Measurements from ENCODE around the gene FSD1.

The FSD1 gene

DNA sequence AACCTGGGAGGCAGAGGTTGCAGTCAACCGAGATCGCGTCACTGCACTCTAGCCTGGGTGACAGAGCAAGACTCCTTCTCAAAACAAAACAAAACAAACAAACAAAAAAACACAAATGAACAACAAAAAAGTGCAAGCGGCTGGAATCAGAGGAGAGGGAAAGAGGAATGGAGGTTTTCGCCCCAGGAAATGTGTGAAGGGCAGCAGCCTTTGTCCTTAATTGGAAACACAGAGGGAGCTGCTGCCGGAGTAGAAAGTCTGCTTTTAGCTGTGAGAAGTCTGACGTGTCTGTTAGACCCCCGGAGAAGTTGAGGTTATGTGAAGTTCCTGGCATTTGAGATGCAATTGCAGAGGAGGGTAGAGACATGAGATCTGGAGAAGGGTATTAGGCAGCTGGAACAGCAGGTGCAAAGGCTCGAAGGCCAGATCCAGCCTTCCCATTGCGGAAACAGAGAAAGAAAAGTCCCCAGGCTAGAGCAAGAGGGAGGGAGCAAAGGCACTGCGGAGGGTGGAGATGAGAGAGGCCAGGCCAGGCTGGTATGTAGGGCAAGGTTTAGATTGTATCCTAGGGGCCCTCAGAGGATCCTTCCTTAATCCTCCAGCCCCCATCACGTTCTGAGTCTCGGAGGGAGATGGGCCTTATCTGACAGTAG lies 2.7 kb upstream of the FSD1 start:
- Histone ChIP-seq H2BK12ac (ENCODE audit: low read length) (no peak overlapping the region), H3K4me2 (ENCODE audit: low read length) (peak overlapping the region; percentile 33), H3K79me2 (ENCODE audit: control insufficient read depth, insufficient read depth, low read length, poor library complexity) (no peaks in the 10 kb centered on the region), H2AK5ac (ENCODE audit: low read length) (no peak overlapping the region), H4K91ac (ENCODE audit: low read depth, low read length) (peak overlapping the region; percentile 28), H3K18ac (ENCODE audit: low read length) (peak overlapping the region; percentile 16), H3K27ac (ENCODE audit: low read depth, low read length) (peak overlapping the region; percentile 36), H3K36me3 (ENCODE audit: control insufficient read depth in 1 of 2, insufficient read depth in 2 of 2, low read length in 2 of 2) (no peaks in the 10 kb centered on the region), H3K23ac (ENCODE audit: low read length) (no peak overlapping the region), H3K4me3 (ENCODE audit: low read depth, low read length) (no peak overlapping the region), H2BK120ac (ENCODE audit: insufficient read depth, low read length, poor library complexity) (peak overlapping the region; percentile 23), H3K14ac (ENCODE audit: low read length) (peak overlapping the region; percentile 12), H3K4me1 (ENCODE audit: control insufficient read depth in 1 of 2, insufficient read depth in 2 of 2, low read length in 2 of 2) (peaks cover 14 to 17% of the 10 kb centered on the region in 2 experiments), H2BK5ac (ENCODE audit: low read depth, low read length, poor library complexity) (peak overlapping the region; percentile 15), H3K4ac (ENCODE audit: low read depth, low read length) (peak overlapping the region; percentile 13), H3K9me3 (ENCODE audit: insufficient read depth, low read depth, low read length) (peaks cover 3% of the 10 kb centered on the region), H4K12ac (ENCODE audit: low read depth, low read length) (no peak overlapping the region), H3K27me3 (ENCODE audit: insufficient read depth, low read length) (no peaks in the 10 kb centered on the region), H2AFZ (ENCODE audit: insufficient read depth, low read length, poor library complexity) (no peak overlapping the region), H3K79me1 (ENCODE audit: low read length) (peaks cover 7% of the 10 kb centered on the region), H3K9ac (ENCODE audit: low read length) (no peak overlapping the region), H4K8ac (ENCODE audit: low read depth, low read length) (peak overlapping the region; percentile 51)
- DNase-seq, result peak; percentile 78 to 83
- WGBS (ENCODE audit: extremely low coverage, insufficient coverage, insufficient read length), result no CpG with 5 or more reads among the region's 13 CpGs

DNA sequence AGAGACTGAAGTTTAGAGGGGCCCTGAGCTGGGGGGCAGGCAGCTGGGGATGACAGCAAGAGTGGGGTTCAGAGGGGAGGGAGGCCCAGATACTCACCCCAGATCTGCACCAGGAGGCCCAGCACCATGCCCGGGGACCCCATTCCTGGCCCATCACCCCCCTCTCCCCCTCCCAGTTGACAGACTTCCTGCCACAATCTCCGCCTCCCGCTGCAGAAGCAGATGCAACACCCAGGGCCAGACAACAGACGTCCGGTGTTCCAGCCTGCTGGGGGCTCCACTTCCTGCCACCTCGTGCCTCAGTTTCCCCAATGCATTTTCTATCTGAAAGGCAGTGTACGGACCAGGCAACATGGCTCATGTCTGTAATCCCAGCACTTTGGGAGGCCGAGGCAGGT lies 2.2 kb upstream of the FSD1 start, which contains the start of gene TMIGD2:
Gene TMIGD2, minus strand, starts transcription at position 147 of the 398 bp plus-strand sequence. Its CDS starts 4 bp downstream, at position 143.
- H2AK5ac ChIP-seq (ENCODE audit: low read length), result no peak within 1 kb of the TSS
- H4K12ac ChIP-seq (ENCODE audit: low read depth, low read length), result no peak within 1 kb of the TSS
- peaks cover 7% of the 10 kb centered on the region for H3K79me1 ChIP-seq (ENCODE audit: low read length)
- no peak for DNase-seq
- H4K91ac ChIP-seq (ENCODE audit: low read depth, low read length), result peak within 1 kb of the TSS; percentile 30
- WGBS (ENCODE audit: extremely low coverage, insufficient coverage, insufficient read length), result no CpG with 5 or more reads among the region's 8 CpGs
- peak within 1 kb of the TSS; percentile 36 for H3K27ac ChIP-seq (ENCODE audit: low read depth, low read length)
- H3K9me3 ChIP-seq (ENCODE audit: insufficient read depth, low read depth, low read length), result peaks cover 3% of the 10 kb centered on the region
- peak within 1 kb of the TSS; percentile 33 for H3K4me2 ChIP-seq (ENCODE audit: low read length)
- peak within 1 kb of the TSS; percentile 76 for H2BK120ac ChIP-seq (ENCODE audit: insufficient read depth, low read length, poor library complexity)
- peak within 1 kb of the TSS; percentile 15 for H2BK5ac ChIP-seq (ENCODE audit: low read depth, low read length, poor library complexity)
- H2BK12ac ChIP-seq (ENCODE audit: low read length), result peak within 1 kb of the TSS; percentile 67
- H2AFZ ChIP-seq (ENCODE audit: insufficient read depth, low read length, poor library complexity), result no peak within 1 kb of the TSS
- H4K8ac ChIP-seq (ENCODE audit: low read depth, low read length), result peak within 1 kb of the TSS; percentile 51
- H3K36me3 ChIP-seq (ENCODE audit: control insufficient read depth in 1 of 2, insufficient read depth in 2 of 2, low read length in 2 of 2), result no peaks in the 10 kb centered on the region
- peaks cover 14 to 17% of the 10 kb centered on the region in 2 experiments for H3K4me1 ChIP-seq (ENCODE audit: control insufficient read depth in 1 of 2, insufficient read depth in 2 of 2, low read length in 2 of 2)
- H3K23ac ChIP-seq (ENCODE audit: low read length), result no peak within 1 kb of the TSS
- H3K9ac ChIP-seq (ENCODE audit: low read length), result no peak within 1 kb of the TSS
- H3K27me3 ChIP-seq (ENCODE audit: insufficient read depth, low read length), result no peaks in the 10 kb centered on the region
- no peak within 1 kb of the TSS for H3K4me3 ChIP-seq (ENCODE audit: low read depth, low read length)
- H3K18ac ChIP-seq (ENCODE audit: low read length), result peak within 1 kb of the TSS; percentile 16
- H3K14ac ChIP-seq (ENCODE audit: low read length), result peak within 1 kb of the TSS; percentile 12
- H3K79me2 ChIP-seq (ENCODE audit: control insufficient read depth, insufficient read depth, low read length, poor library complexity), result no peaks in the 10 kb centered on the region
- peak within 1 kb of the TSS; percentile 13 for H3K4ac ChIP-seq (ENCODE audit: low read depth, low read length)

DNA sequence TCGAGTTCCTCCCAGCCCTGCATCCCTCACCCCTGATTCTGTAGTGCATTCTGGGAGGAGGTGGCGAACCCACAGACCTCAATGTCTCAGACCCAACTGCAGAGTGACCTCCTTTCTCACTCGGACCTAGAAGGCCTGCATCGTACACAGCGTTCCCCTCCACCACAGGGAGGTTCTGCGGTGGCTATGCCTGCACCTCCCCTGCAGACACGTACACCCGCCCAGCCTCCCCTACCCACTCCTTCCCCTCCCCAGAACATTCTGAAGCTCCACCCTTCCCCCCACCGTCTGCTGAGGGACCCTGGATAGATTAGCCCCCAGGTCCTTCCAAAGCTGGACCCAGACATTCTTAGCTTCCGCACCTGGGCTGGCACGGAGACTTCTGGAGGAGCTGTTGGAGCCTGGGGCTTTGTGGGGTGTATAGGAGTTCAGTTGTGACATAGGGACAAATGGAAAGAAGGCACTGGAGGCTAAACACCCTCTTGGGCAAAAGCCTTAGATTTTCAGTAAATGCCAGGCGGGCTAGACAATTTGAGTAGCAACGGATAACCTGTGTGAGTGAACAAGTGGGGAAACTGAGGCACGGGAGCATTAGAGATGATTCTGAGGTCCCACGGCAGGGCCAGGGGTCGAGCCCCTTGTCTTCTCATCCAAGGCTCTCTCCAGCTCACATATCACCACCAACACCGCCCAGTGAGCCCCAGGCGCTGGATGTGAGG lies 420 bp upstream of the FSD1 start:
- no peak for DNase-seq
- Histone ChIP-seq H3K4me1 (ENCODE audit: control insufficient read depth in 1 of 2, insufficient read depth in 2 of 2, low read length in 2 of 2) (peaks cover 14 to 17% of the 10 kb centered on the region in 2 experiments), H3K4me3 (ENCODE audit: low read depth, low read length) (no peak overlapping the region), H4K91ac (ENCODE audit: low read depth, low read length) (peak overlapping the region; percentile 57), H3K36me3 (ENCODE audit: control insufficient read depth in 1 of 2, insufficient read depth in 2 of 2, low read length in 2 of 2) (peaks cover 0 to 2% of the 10 kb centered on the region in 2 experiments), H3K4me2 (ENCODE audit: low read length) (peak overlapping the region; percentile 72), H3K14ac (ENCODE audit: low read length) (peak overlapping the region; percentile 49), H4K8ac (ENCODE audit: low read depth, low read length) (peak overlapping the region; percentile 49), H3K9me3 (ENCODE audit: insufficient read depth, low read depth, low read length) (peaks cover 3% of the 10 kb centered on the region), H3K79me1 (ENCODE audit: low read length) (peaks cover 7% of the 10 kb centered on the region), H2BK120ac (ENCODE audit: insufficient read depth, low read length, poor library complexity) (peak overlapping the region; percentile 15), H3K79me2 (ENCODE audit: control insufficient read depth, insufficient read depth, low read length, poor library complexity) (no peaks in the 10 kb centered on the region), H3K27ac (ENCODE audit: low read depth, low read length) (no peak overlapping the region), H2BK5ac (ENCODE audit: low read depth, low read length, poor library complexity) (no peak overlapping the region), H2BK12ac (ENCODE audit: low read length) (peak overlapping the region; percentile 77), H2AK5ac (ENCODE audit: low read length) (peak overlapping the region; percentile 43), H3K9ac (ENCODE audit: low read length) (no peak overlapping the region), H2AFZ (ENCODE audit: insufficient read depth, low read length, poor library complexity) (peak overlapping the region; percentile 81), H4K12ac (ENCODE audit: low read depth, low read length) (peak overlapping the region; percentile 12), H3K4ac (ENCODE audit: low read depth, low read length) (no peak overlapping the region), H3K27me3 (ENCODE audit: insufficient read depth, low read length) (no peaks in the 10 kb centered on the region), H3K18ac (ENCODE audit: low read length) (no peak overlapping the region), H3K23ac (ENCODE audit: low read length) (no peak overlapping the region)
- WGBS (ENCODE audit: extremely low coverage, insufficient coverage, insufficient read length), result no CpG with 5 or more reads among the region's 18 CpGs

DNA sequence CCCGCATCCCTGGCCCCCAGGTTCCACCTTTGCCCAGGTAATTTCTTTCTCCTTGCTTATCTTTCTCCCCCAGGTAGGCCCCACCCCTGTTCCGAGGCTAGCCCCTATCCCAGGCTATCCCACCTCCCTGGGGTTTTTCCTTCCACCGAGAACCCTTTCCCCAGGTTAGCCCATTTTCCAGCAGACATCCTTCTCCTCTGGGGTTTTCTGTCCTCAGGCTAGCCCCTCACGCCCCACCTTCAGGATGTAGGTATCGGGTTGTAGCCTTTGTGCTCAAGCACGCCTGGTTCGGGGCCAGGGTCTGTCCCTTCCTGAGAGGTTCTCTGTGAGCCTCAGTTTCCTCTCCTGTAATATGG lies 837 bp downstream of the FSD1 start:
- H3K79me1 ChIP-seq (ENCODE audit: low read length), result peaks cover 7% of the 10 kb centered on the region
- no peak overlapping the region for H2BK12ac ChIP-seq (ENCODE audit: low read length)
- no CpG with 5 or more reads among the region's 7 CpGs for WGBS (ENCODE audit: extremely low coverage, insufficient coverage, insufficient read length)
- H3K9me3 ChIP-seq (ENCODE audit: insufficient read depth, low read depth, low read length), result peaks cover 3% of the 10 kb centered on the region
- no peaks in the 10 kb centered on the region for H3K79me2 ChIP-seq (ENCODE audit: control insufficient read depth, insufficient read depth, low read length, poor library complexity)
- no peak overlapping the region for H2BK5ac ChIP-seq (ENCODE audit: low read depth, low read length, poor library complexity)
- H3K4me3 ChIP-seq (ENCODE audit: low read depth, low read length), result no peak overlapping the region
- peaks cover 14 to 17% of the 10 kb centered on the region in 2 experiments for H3K4me1 ChIP-seq (ENCODE audit: control insufficient read depth in 1 of 2, insufficient read depth in 2 of 2, low read length in 2 of 2)
- no peak overlapping the region for H4K12ac ChIP-seq (ENCODE audit: low read depth, low read length)
- no peak overlapping the region for H3K4ac ChIP-seq (ENCODE audit: low read depth, low read length)
- H2AFZ ChIP-seq (ENCODE audit: insufficient read depth, low read length, poor library complexity), result no peak overlapping the region
- H2BK120ac ChIP-seq (ENCODE audit: insufficient read depth, low read length, poor library complexity), result no peak overlapping the region
- no peak overlapping the region for H4K8ac ChIP-seq (ENCODE audit: low read depth, low read length)
- no peak overlapping the region for H4K91ac ChIP-seq (ENCODE audit: low read depth, low read length)
- H3K27me3 ChIP-seq (ENCODE audit: insufficient read depth, low read length), result no peaks in the 10 kb centered on the region
- H3K4me2 ChIP-seq (ENCODE audit: low read length), result no peak overlapping the region
- DNase-seq, result no peak
- H3K14ac ChIP-seq (ENCODE audit: low read length), result no peak overlapping the region
- H3K27ac ChIP-seq (ENCODE audit: low read depth, low read length), result no peak overlapping the region
- no peak overlapping the region for H3K9ac ChIP-seq (ENCODE audit: low read length)
- H3K36me3 ChIP-seq (ENCODE audit: control insufficient read depth in 1 of 2, insufficient read depth in 2 of 2, low read length in 2 of 2), result peaks cover 0 to 3% of the 10 kb centered on the region in 2 experiments
- no peak overlapping the region for H3K23ac ChIP-seq (ENCODE audit: low read length)
- no peak overlapping the region for H2AK5ac ChIP-seq (ENCODE audit: low read length)
- no peak overlapping the region for H3K18ac ChIP-seq (ENCODE audit: low read length)

All from trophoblast cell (in vitro differentiated cells and primary cell).